ELR (cell line): ENCODE data around the gene RNASE8.

Experiments used
- DNase-seq: peaks from one replicate; pipeline ENCODE4 v3.0.0-alpha.2; 2015; ENCODE audit warnings: low read depth

RNASE8 gene

DNA sequence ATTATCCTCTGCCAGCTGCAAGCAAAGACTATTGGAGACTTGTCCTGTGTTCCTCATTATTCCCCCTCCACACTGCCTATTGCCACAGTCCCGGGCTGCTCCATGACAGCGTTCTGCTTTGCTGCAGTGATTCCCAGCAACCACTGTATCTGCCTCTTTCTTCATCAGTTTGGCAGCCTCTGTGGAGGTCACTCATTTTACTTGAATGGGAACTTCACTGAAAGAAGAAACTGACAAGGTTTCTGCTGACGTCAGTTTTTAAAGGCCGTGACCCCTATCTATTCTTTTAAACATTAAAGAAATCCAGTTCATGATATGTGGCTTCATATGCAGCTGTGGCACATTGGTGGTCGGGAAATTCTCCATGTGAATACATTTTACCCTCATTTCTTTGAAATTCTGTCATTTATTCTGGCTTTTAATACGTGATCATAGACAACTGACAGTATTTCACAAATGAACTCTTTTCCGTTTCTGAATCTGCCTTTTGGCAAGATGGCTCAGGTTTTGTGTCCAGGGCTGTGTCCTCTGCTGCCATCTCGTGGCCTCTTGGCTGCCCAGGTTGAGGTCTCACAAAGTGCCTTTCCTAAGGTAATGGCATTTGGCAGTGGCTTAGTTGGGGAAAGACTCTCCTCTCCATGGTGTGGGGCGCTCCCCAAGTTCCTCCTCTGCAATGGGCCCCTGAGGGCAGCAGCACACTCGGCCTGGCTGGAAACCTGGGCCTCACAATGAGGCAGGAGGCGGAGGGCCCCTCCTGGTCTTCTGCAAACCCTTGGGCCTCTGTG is 49.1 kb downstream of the RNASE8 start:
- peak; percentile 74 for DNase-seq

- peak; percentile 40 for DNase-seq
These were observed 49.7 kb downstream of the RNASE8 start for GRCh38 chr14:21107283-21107800.
